A549 (cell line): Measurements from ENCODE around the gene C16orf54. TPM values are rescaled to one million over a fixed set of nuclear protein-coding genes. Genes with fewer than 3 reads are reported as not detected.

Source experiments
- ATAC-seq, 2 experiments: fragments of 200-7000 bp in 1 of 2; fragments of >200 bp in 1 of 2; cut with Nextera tagmentation in 1 of 2; cut with Tn5 transposase in 1 of 2; 3 replicates each; pipeline versions ENCODE4 v1.8.0 to v1.9.1; 2018 to 2020; ENCODE audit warnings: mild to moderate bottlenecking in 1 of 2, moderate library complexity in 1 of 2
- CTCF ChIA-PET: fragments of 300-600 bp; sonication (Branson Sonifier 250); formaldehyde crosslinking; extraction: SDS; loops from one replicate; lab custom pipeline; 2021; ENCODE audit warnings: antibody characterized with exemption, inconsistent platforms; lab: Yijun Ruan, JAX
- POLR2A ChIA-PET: fragments of 350-600 bp; formaldehyde crosslinking; extraction: SDS; loops from one replicate; lab custom pipeline; 2021; ENCODE audit warnings: antibody characterized with exemption, inconsistent platforms; lab: Yijun Ruan, JAX
- DNase-seq, 2 experiments: peaks; one replicate each; pipeline versions ENCODE4 v3.0.0 to v3.0.0-alpha.2; 2011 to 2016; ENCODE audit warnings: low read depth in 1 of 2, low spot score in 1 of 2
- FAIRE-seq: peaks from 2 replicates; lab custom pipeline; 2011; peaks lifted over from hg19 to GRCh38; lab: Jason Lieb, UNC
- H3K27ac ChIP-seq, 2 experiments: fragments of >200 bp; sonication (Bioruptor Twin); formaldehyde crosslinking; 3 replicates each; pipeline ENCODE4 v1.5.1; 2016 to 2017
- H3K4me1 ChIP-seq: fragments of >200 bp; sonication (Bioruptor Twin); formaldehyde crosslinking; 3 replicates; pipeline ENCODE4 v1.6.1; 2016
- H3K4me2 ChIP-seq: fragments of >200 bp; sonication (Bioruptor Twin); formaldehyde crosslinking; 3 replicates; pipeline ENCODE4 v1.6.1; 2016
- H3K4me3 ChIP-seq: fragments of >200 bp; sonication (Bioruptor Twin); formaldehyde crosslinking; 3 replicates; pipeline ENCODE4 v1.5.1; 2016
- H3K9me3 ChIP-seq: fragments of >200 bp; sonication (Bioruptor Twin); formaldehyde crosslinking; 3 replicates; pipeline ENCODE4 v1.6.1; 2016
- CBX2 ChIP-seq: fragments of 200-600 bp; sonication (generic); IDR thresholded peaks from 2 replicates; pipeline ENCODE4 v1.6.1; 2016; ENCODE audit warnings: low read depth, mild to moderate bottlenecking, borderline replicate concordance
- CEBPB ChIP-seq, 2 experiments: fragments of >200 bp in 1 of 2; sonication (Bioruptor Twin) in 1 of 2; formaldehyde crosslinking in 1 of 2; IDR thresholded peaks; 2 replicates each; pipeline ENCODE4 v1.6.1; 2012 to 2016
- CHD2 ChIP-seq: fragments of 150-350 bp; IDR thresholded peaks from 2 replicates; pipeline ENCODE4 v1.6.1; 2014; ENCODE audit warnings: low read length; ENCODE audit not compliant: partially characterized antibody
- EHF ChIP-seq: fragments of 250-450 bp; sonication (Bioruptor Pico); IDR thresholded peaks from 2 replicates; pipeline ENCODE4 v1.5.0; 2020; ENCODE audit warnings: mild to moderate bottlenecking
- ESRRA ChIP-seq: fragments of 150-350 bp; IDR thresholded peaks from 2 replicates; pipeline ENCODE4 v1.6.1; 2014; ENCODE audit warnings: mild to moderate bottlenecking, low read length, borderline replicate concordance
- HDAC2 ChIP-seq: fragments of 200-600 bp; sonication (generic); IDR thresholded peaks from 2 replicates; pipeline ENCODE4 v1.6.1; 2016
- HOXA7 ChIP-seq: fragments of 250-450 bp; sonication (Bioruptor Pico); IDR thresholded peaks from 2 replicates; pipeline ENCODE4 v1.5.0; 2020; ENCODE audit warnings: mild to moderate bottlenecking, moderate library complexity
- HOXB5 ChIP-seq: fragments of 250-450 bp; sonication (Bioruptor Pico); IDR thresholded peaks from 2 replicates; pipeline ENCODE4 v1.5.0; 2020; ENCODE audit warnings: mild to moderate bottlenecking, moderate library complexity
- JUN ChIP-seq, 2 experiments: fragments of >200 bp; sonication (Bioruptor Twin); formaldehyde crosslinking; IDR thresholded peaks; 2 replicates in 1 of 2; 3 replicates in 1 of 2; pipeline ENCODE4 v1.6.1; 2016 to 2017
- MAFK ChIP-seq: fragments of 450-650 bp; IDR thresholded peaks from 2 replicates; pipeline ENCODE4 v1.6.1; 2014; ENCODE audit not compliant: partially characterized antibody
- MAZ ChIP-seq: fragments of 150-350 bp; IDR thresholded peaks from 2 replicates; pipeline ENCODE4 v1.6.1; 2014; ENCODE audit warnings: antibody characterized with exemption, low read depth, low read length, borderline replicate concordance
- NFE2L2 ChIP-seq: fragments of 150-350 bp; conservative IDR thresholded peaks from 2 replicates; pipeline ENCODE4 v1.6.1; 2014; ENCODE audit warnings: low read length
- NR3C1 ChIP-seq: fragments of >200 bp; sonication (Bioruptor Twin); formaldehyde crosslinking; IDR thresholded peaks from 3 replicates; pipeline ENCODE4 v1.6.1; 2017
- PHF8 ChIP-seq: fragments of 200-600 bp; sonication (generic); IDR thresholded peaks from 2 replicates; pipeline ENCODE4 v1.6.1; 2016; ENCODE audit warnings: low read depth, mild to moderate bottlenecking, antibody characterized with exemption, moderate library complexity, borderline replicate concordance
- POLR2A ChIP-seq: IDR thresholded peaks from 2 replicates; pipeline ENCODE4 v1.6.1; 2012; ENCODE audit warnings: mild to moderate bottlenecking, low read length
- POLR2AphosphoS2 ChIP-seq: conservative IDR thresholded peaks from 2 replicates; pipeline ENCODE4 v1.6.1; 2012; ENCODE audit warnings: low read length, improper control_type of control experiment, inconsistent platforms
- RAD21 ChIP-seq, 2 experiments: fragments of >200 bp in 1 of 2; sonication (Bioruptor Twin) in 1 of 2; formaldehyde crosslinking in 1 of 2; IDR thresholded peaks in 1 of 2; conservative IDR thresholded peaks in 1 of 2; 2 replicates in 1 of 2; 3 replicates in 1 of 2; pipeline ENCODE4 v1.6.1; 2012 to 2018; ENCODE audit warnings: inconsistent platforms in 1 of 2
- RARB ChIP-seq: fragments of 250-450 bp; sonication (Bioruptor Pico); IDR thresholded peaks from 2 replicates; pipeline ENCODE4 v1.8.0; 2021; ENCODE audit warnings: mild to moderate bottlenecking, moderate library complexity
- RFX5 ChIP-seq: fragments of 450-650 bp; IDR thresholded peaks from 2 replicates; pipeline ENCODE4 v1.7.1; 2014; ENCODE audit warnings: antibody characterized with exemption, mild to moderate bottlenecking, moderate library complexity
- TFCP2L1 ChIP-seq: fragments of 250-450 bp; sonication (Bioruptor Pico); IDR thresholded peaks from 2 replicates; pipeline ENCODE4 v1.5.0; 2021; ENCODE audit warnings: mild to moderate bottlenecking
- TP53 ChIP-seq: fragments of 250-450 bp; sonication (Bioruptor Pico); IDR thresholded peaks from 2 replicates; pipeline ENCODE4 v1.5.0; 2021; ENCODE audit warnings: mild to moderate bottlenecking, moderate library complexity
- ZC3H11A ChIP-seq: fragments of 450-650 bp; IDR thresholded peaks from 2 replicates; pipeline ENCODE4 v1.6.1; 2014; ENCODE audit warnings: antibody characterized with exemption, mild to moderate bottlenecking
- ZNF302 ChIP-seq: fragments of 250-450 bp; sonication (Bioruptor Pico); IDR thresholded peaks from 2 replicates; pipeline ENCODE4 v1.9.0; 2021; ENCODE audit warnings: inconsistent platforms, mild to moderate bottlenecking, moderate library complexity
- WGBS: methylation state at CpG from one replicate; pipeline ENCODE4 v1.1.6; 2017; ENCODE audit errors: missing lambda C conversion rate; 5-methylcytosine and 5-hydroxymethylcytosine counted together
- polyA plus RNA-seq, 4 experiments: library from polyadenylated mRNA; depleted of rRNA in 3 of 4; stranded (reverse); fragments of >200 nt; fragmentation: RNase III in 1 of 4; extraction: RNeasy Plus Mini Kit Qiagen cat#74134 plus additional on column Dnase treatment in 1 of 4; gene quantifications; 2 replicates in 3 of 4; 3 replicates in 1 of 4; pipeline ENCODE4 v1.2.3, GENCODE V29; 2011 to 2017
- TF ChIP-seq, protein P1 (sequence below): fragments of >200 bp; sonication (Bioruptor Twin); formaldehyde crosslinking; IDR thresholded peaks from 3 replicates; pipeline ENCODE4 v1.5.1; 2016
- TF ChIP-seq, protein P2 (sequence below): IDR thresholded peaks from 2 replicates; pipeline ENCODE4 v1.6.1; 2012
- TF ChIP-seq, protein P3 (sequence below): IDR thresholded peaks from 2 replicates; pipeline ENCODE4 v1.6.1; 2012; ENCODE audit warnings: low read depth, borderline replicate concordance
- TF ChIP-seq, protein P4 (sequence below): fragments of >200 bp; sonication (Bioruptor Twin); formaldehyde crosslinking; IDR thresholded peaks from 3 replicates; pipeline ENCODE4 v1.6.1; 2016
- TF ChIP-seq, protein P5 (sequence below): fragments of 450-650 bp; IDR thresholded peaks from 2 replicates; pipeline ENCODE4 v1.6.1; 2014; ENCODE audit warnings: antibody characterized with exemption

The C16orf54 gene
- polyA plus RNA-seq, 2 of the 4 experiments (the other 2 are of a cell fraction) = not detected

DNA sequence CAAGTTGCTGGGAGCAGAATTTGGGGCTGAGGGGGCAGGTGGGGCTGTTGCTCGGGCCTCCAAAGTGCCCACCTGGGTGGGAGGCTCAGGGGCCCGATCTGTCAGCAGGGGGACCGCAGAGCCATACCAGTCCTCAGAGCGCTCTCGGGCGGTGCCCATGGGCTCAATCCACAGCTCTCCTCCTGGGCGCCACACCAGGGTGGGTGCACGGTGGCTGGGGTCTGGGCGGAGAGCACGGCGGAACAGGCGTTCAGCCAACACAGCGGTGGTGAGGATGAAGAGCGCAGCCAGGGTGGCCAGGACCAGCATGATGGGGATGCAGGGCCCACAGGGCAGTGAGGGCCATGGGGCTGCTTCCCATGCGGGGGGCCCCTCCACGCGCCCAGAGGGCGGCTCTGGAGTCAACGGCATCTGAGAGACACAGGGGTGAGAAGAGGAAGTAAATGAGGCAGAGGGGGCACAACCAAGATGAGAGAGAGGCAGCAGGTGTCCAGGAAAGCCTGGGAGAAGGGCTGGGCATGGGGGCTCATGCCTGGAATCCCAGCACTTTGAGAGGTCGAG lies 1.2 kb downstream of the C16orf54 start (continued):
- TF ChIP-seq, protein P1, sequence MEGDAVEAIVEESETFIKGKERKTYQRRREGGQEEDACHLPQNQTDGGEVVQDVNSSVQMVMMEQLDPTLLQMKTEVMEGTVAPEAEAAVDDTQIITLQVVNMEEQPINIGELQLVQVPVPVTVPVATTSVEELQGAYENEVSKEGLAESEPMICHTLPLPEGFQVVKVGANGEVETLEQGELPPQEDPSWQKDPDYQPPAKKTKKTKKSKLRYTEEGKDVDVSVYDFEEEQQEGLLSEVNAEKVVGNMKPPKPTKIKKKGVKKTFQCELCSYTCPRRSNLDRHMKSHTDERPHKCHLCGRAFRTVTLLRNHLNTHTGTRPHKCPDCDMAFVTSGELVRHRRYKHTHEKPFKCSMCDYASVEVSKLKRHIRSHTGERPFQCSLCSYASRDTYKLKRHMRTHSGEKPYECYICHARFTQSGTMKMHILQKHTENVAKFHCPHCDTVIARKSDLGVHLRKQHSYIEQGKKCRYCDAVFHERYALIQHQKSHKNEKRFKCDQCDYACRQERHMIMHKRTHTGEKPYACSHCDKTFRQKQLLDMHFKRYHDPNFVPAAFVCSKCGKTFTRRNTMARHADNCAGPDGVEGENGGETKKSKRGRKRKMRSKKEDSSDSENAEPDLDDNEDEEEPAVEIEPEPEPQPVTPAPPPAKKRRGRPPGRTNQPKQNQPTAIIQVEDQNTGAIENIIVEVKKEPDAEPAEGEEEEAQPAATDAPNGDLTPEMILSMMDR = no peak
- no peak for TF ChIP-seq ESRRA
- no peak for TF ChIP-seq POLR2A
- no peak for TF ChIP-seq ZNF302 (CRISPR knock-in tag)
- no peak for TF ChIP-seq NFE2L2
- TF ChIP-seq, protein P2, sequence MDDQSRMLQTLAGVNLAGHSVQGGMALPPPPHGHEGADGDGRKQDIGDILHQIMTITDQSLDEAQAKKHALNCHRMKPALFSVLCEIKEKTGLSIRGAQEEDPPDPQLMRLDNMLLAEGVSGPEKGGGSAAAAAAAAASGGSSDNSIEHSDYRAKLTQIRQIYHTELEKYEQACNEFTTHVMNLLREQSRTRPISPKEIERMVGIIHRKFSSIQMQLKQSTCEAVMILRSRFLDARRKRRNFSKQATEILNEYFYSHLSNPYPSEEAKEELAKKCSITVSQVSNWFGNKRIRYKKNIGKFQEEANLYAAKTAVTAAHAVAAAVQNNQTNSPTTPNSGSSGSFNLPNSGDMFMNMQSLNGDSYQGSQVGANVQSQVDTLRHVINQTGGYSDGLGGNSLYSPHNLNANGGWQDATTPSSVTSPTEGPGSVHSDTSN = no peak

DNA sequence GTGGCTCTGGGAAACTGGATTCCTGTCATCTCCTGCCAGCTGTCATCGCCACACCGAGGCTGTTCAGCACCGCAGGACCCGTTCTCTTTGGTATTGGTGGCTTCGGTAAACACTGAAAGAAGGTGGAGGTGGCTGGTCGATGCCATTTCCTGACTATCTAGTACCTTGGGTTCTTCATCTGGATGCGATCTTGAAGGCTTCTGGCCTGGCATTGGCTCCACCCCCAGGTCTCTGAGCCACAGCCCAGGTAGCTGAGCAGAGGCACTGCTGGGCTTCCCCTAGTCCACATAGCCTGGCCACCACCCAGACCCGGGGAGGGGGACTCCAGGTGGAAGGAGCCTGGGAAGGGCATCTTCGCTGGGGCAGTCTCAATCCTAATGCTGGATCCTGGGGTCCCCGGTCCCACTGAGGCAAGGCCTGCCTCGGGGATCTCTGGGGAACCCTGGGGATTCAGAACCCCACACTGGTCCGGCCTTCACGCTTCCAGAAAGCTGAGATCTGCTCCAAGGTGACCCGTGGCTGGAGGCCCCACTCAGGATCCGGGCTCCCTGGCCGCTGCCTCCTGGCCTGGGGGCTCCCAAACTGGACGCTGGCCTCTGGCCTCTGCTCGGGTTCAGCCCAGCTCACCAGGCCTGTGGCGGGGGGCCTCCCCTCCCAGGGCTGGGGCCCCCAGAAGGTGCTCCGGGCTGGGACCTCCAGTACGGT lies 1.8 kb downstream of the C16orf54 start:
- DNase-seq (no peak), FAIRE-seq (no peak), ATAC-seq (no peak)
- CTCF ChIA-PET = interaction anchor here (1.1 kb wide), 1 partner anchor 15 kb away, joined by 5 read pairs; no protein-coding TSS in a partner anchor
- Histone ChIP-seq H3K27ac (no peak overlapping the region), H3K9me3 (no peaks in the 10 kb centered on the region), H3K4me3 (no peak overlapping the region), H3K4me1 (no peaks in the 10 kb centered on the region), H3K4me2 (no peak overlapping the region)
- POLR2A ChIA-PET = no interaction called here
- TF ChIP-seq CBX2 (no peak), HOXB5 (CRISPR knock-in tag) (no peak), ESRRA (no peak), NFE2L2 (no peak), NR3C1 (no peak), RFX5 (no peak), TP53 (CRISPR knock-in tag) (no peak), RARB (CRISPR knock-in tag) (no peak), ZNF302 (CRISPR knock-in tag) (no peak), POLR2AphosphoS2 (no peak), CHD2 (no peak), TFCP2L1 (CRISPR knock-in tag) (no peak), EHF (CRISPR knock-in tag) (no peak), JUN (IDR thresholded peaks at IDR 0.05) (no peak)
- TF ChIP-seq, protein P3, sequence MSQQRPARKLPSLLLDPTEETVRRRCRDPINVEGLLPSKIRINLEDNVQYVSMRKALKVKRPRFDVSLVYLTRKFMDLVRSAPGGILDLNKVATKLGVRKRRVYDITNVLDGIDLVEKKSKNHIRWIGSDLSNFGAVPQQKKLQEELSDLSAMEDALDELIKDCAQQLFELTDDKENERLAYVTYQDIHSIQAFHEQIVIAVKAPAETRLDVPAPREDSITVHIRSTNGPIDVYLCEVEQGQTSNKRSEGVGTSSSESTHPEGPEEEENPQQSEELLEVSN = no peak
- 74% methylated on average over 14 of the region's 21 CpGs for WGBS

DNA sequence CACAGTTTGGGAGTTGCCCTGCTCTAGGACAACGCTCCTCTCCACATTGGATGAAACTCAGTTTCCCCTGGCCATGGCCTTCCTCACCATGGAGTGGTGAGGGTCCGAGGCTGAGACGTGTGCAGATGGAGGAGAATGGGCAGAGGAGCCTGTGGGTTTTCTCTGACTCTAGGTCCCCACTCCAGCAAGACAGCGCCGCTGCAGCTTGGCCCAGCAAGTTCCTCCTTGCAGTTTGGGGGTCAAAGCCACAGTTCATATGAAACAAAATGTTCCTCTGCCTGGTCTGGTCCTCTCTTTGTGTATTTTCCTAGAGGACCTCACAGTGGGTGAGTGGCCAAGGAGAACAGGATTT lies 2.3 kb downstream of the C16orf54 start:
- DNase-seq = no peak
- no peaks in the 10 kb centered on the region for H3K4me1 ChIP-seq
- ChIA-PET CTCF (interaction anchor here (1.1 kb wide), 1 partner anchor 14 kb away, joined by 5 read pairs; no protein-coding TSS in a partner anchor), POLR2A (no interaction called here)
- no peak overlapping the region for H3K4me2 ChIP-seq
- H3K9me3 ChIP-seq = no peaks in the 10 kb centered on the region
- H3K27ac ChIP-seq = no peak overlapping the region
- H3K4me3 ChIP-seq = no peak overlapping the region
- ATAC-seq = no peak
- no peak for FAIRE-seq
- WGBS = 61% methylated on average over 5 of the region's 5 CpGs
- TF ChIP-seq RAD21 (conservative IDR thresholded peaks at IDR 0.05 in 1 of 2, IDR thresholded peaks at IDR 0.05 in 1 of 2) (no peak), ZNF302 (CRISPR knock-in tag) (no peak), HOXB5 (CRISPR knock-in tag) (no peak), TP53 (CRISPR knock-in tag) (no peak), PHF8 (no peak), MAFK (no peak), MAZ (no peak), RFX5 (no peak), CEBPB (IDR thresholded peaks at IDR 0.05) (no peak), CBX2 (no peak), ZC3H11A (no peak), HDAC2 (no peak), HOXA7 (CRISPR knock-in tag) (no peak)
- TF ChIP-seq, protein P4, sequence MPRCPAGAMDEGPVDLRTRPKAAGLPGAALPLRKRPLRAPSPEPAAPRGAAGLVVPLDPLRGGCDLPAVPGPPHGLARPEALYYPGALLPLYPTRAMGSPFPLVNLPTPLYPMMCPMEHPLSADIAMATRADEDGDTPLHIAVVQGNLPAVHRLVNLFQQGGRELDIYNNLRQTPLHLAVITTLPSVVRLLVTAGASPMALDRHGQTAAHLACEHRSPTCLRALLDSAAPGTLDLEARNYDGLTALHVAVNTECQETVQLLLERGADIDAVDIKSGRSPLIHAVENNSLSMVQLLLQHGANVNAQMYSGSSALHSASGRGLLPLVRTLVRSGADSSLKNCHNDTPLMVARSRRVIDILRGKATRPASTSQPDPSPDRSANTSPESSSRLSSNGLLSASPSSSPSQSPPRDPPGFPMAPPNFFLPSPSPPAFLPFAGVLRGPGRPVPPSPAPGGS = no peak
- TF ChIP-seq, protein P5, sequence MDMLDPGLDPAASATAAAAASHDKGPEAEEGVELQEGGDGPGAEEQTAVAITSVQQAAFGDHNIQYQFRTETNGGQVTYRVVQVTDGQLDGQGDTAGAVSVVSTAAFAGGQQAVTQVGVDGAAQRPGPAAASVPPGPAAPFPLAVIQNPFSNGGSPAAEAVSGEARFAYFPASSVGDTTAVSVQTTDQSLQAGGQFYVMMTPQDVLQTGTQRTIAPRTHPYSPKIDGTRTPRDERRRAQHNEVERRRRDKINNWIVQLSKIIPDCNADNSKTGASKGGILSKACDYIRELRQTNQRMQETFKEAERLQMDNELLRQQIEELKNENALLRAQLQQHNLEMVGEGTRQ = no peak
- TF ChIP-seq, protein P2 = no peak
